ENCODE data around the gene ZNF664. TPM values are rescaled to one million over a fixed set of nuclear protein-coding genes. Genes with fewer than 3 reads are reported as not detected.

The ZNF664 gene
- total RNA-seq, 1 donor from 2014 or later, result 68.1 TPM

DNA sequence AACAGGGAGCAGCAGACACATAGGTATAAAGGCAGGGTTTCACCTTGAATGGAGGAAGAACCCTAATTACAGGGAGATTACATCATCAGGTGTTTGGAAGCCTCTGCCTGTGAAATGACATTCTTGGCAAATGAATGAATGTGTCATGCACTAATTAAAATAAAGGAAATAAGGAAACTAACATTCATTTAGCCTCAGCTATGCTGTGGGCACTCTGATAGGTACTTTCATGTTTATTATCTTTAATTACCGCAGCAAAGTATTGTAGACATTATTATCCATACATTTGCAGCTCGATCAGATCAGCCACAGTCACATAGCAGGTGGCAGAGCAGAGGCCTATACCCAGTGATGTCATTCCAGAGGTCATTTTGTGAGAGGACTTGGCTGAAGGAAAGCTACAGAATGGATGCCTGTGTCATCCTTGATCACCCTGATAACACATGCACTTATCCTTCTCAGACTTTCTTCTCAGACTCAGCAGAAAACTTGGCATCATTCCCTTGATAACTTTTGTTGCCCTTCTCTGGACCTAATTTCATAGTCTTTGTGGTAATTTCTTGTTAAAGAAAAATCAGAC, 18.4 kb downstream of the ZNF664 start:
- no peak overlapping the region for H3K27ac Mint-ChIP-seq
- intact Hi-C loops (cut with micrococcal nuclease), result no loop called here
- no peak overlapping the region for H3K4me3 Mint-ChIP-seq
- DNase-seq (ENCODE audit: low spot score), result no peak
- peaks cover 39% of the 10 kb centered on the region for H3K4me1 Mint-ChIP-seq (ENCODE audit: low read depth)
- peaks cover 32% of the 10 kb centered on the region for H3K36me3 Mint-ChIP-seq (ENCODE audit: low read depth)
- H3K9me3 Mint-ChIP-seq, result no peaks in the 10 kb centered on the region
- H3K27me3 Mint-ChIP-seq (ENCODE audit: insufficient read depth), result no peaks in the 10 kb centered on the region

DNA sequence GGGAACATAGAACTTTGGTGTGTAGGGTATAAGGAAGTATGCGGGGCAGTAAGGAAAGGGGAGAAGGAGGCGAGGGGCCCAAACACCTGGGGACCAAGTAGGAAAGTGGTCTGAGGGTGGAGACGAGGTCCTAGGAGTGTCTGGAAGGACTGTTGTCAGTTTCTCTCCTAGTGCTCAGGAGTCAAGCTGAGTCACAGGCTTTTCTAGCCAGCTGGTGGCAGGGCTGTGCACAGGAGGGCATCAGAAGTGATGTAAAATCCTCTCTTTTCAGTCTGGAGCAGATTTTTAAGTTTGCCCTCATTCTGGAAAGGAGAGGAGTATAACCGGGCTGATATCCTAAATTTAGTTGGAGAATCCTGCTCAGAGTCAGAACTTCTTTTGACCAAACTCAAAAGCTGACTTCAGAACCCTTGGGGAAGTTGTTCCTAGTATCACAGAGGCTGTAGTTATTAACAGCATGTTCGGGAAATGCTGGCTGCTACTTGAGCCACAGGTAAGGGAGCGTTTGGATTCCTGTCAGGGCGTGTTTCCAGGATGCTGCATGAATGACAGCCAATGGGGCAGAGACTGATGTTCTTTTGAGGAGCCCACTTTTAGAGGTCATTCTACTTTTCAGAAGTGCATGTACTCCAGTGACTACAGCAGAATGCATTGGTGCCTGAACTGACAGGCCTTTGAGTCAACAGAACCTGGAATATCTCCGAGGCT, 19.3 kb downstream of the ZNF664 start:
- Mint-ChIP-seq H3K36me3 (ENCODE audit: low read depth) (peaks cover 32% of the 10 kb centered on the region), H3K4me1 (ENCODE audit: low read depth) (peaks cover 43% of the 10 kb centered on the region), H3K27me3 (ENCODE audit: insufficient read depth) (no peaks in the 10 kb centered on the region), H3K4me3 (no peak overlapping the region), H3K27ac (no peak overlapping the region), H3K9me3 (no peaks in the 10 kb centered on the region)
- DNase-seq (ENCODE audit: low spot score), result no peak
- intact Hi-C loops (cut with micrococcal nuclease), result no loop called here

DNA sequence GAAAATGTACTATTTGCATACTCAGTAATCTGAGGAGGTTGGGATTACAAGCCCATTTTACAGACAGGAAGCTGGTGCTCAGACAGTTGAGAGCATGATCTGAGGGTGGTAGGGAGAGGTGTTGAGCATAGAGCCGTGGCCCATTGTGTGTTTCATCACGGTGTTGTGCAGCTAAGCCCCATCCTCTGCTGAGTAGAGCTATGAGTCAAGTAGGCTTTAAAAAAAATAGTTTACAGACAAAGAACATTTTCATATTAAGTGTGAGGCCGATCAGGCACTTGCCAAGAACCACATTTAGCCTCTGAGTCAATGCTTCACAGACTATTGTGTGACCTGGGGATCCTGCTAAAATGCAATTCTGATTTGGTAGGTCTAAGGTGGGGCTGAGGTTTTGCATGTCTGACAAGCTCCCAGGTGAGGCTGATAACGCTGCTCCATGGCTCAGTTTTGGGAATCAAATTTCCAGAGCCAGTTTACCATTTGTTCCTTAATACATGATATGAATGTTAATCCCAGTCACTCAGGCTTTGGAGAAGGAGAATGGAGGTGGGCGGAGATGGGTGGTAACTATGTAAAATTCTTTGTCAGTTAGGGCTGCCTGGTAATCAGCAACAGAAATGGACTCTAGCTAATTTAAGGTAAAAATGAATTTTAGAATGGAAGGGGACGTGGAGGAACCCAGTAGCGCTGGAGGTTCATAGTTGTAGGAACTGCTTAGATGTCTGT, 22.2 kb downstream of the ZNF664 start:
- no peak overlapping the region for H3K27ac Mint-ChIP-seq
- no peaks in the 10 kb centered on the region for H3K27me3 Mint-ChIP-seq (ENCODE audit: insufficient read depth)
- DNase-seq (ENCODE audit: low spot score), result no peak
- H3K9me3 Mint-ChIP-seq, result no peaks in the 10 kb centered on the region
- H3K4me3 Mint-ChIP-seq, result no peak overlapping the region
- H3K36me3 Mint-ChIP-seq (ENCODE audit: low read depth), result peaks cover 17% of the 10 kb centered on the region
- intact Hi-C loops (cut with micrococcal nuclease), result no loop called here
- peaks cover 41% of the 10 kb centered on the region for H3K4me1 Mint-ChIP-seq (ENCODE audit: low read depth)

DNA sequence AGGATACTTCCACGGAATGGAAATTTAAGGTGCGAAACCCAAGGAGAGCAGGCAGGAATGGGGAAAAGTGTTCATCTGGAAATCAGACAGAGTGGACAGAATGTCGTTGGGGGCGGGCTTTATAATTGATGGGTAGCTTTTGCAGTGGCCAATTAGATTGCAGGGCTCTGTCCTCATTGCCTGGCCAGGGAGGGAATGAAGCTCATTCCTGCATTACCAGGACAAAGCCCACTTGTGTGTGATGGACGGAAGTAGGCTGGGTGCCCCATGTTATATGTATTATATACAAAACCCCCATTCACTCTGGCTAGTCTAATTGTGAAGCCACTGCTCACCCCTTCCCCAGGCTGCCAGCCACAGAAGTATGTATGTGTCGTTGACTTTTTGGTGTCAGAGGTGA, 23.6 kb downstream of the ZNF664 start:
- Mint-ChIP-seq H3K27ac (no peak overlapping the region), H3K36me3 (ENCODE audit: low read depth) (peaks cover 12% of the 10 kb centered on the region)

GRCh38 chr12:123997033-123997822, 24.2 kb downstream of the ZNF664 start:
- intact Hi-C loops (cut with micrococcal nuclease), result no loop called here

More for the DNA sequence above, 23.6 kb downstream of the ZNF664 start:
- intact Hi-C loops (cut with micrococcal nuclease), result no loop called here
- H3K4me1 Mint-ChIP-seq (ENCODE audit: low read depth), result peaks cover 32% of the 10 kb centered on the region
- H3K27me3 Mint-ChIP-seq (ENCODE audit: insufficient read depth), result no peaks in the 10 kb centered on the region
- no peaks in the 10 kb centered on the region for H3K9me3 Mint-ChIP-seq
- no peak for DNase-seq (ENCODE audit: low spot score)
- no peak overlapping the region for H3K4me3 Mint-ChIP-seq

DNA sequence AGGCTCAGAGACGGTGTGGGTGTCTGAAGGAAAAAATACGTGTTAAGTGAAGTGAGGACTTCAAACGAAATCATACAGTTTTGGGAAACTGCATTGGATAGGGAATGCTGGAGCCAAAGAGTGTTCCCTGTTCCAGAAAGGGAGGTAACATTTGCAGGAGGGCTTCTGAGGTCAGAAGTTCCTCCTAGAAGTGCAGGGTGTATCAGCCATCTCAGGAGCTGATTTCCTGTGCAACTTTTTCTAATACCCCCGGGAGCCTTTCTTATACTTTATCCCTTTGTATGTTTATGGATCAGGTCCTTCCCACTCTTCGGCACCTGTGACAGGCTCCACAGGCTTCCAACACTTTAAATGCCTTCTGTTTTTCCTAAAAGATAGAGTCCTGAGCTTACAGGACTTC, 24.9 kb downstream of the ZNF664 start:
- peaks cover 32% of the 10 kb centered on the region for H3K4me1 Mint-ChIP-seq (ENCODE audit: low read depth)
- H3K4me3 Mint-ChIP-seq, result no peak overlapping the region
- no peaks in the 10 kb centered on the region for H3K27me3 Mint-ChIP-seq (ENCODE audit: insufficient read depth)
- no peaks in the 10 kb centered on the region for H3K9me3 Mint-ChIP-seq
- no peak overlapping the region for H3K27ac Mint-ChIP-seq
- intact Hi-C loops (cut with micrococcal nuclease), result no loop called here
- peaks cover 11% of the 10 kb centered on the region for H3K36me3 Mint-ChIP-seq (ENCODE audit: low read depth)
- no peak for DNase-seq (ENCODE audit: low spot score)

More at GRCh38 chr12:123997033-123997822, 24.2 kb downstream of the ZNF664 start:
- Mint-ChIP-seq H3K9me3 (no peaks in the 10 kb centered on the region), H3K4me1 (ENCODE audit: low read depth) (peaks cover 32% of the 10 kb centered on the region), H3K27me3 (ENCODE audit: insufficient read depth) (no peaks in the 10 kb centered on the region), H3K4me3 (no peak overlapping the region), H3K36me3 (ENCODE audit: low read depth) (peaks cover 12% of the 10 kb centered on the region), H3K27ac (no peak overlapping the region)
- DNase-seq (ENCODE audit: low spot score), result no peak

DNA sequence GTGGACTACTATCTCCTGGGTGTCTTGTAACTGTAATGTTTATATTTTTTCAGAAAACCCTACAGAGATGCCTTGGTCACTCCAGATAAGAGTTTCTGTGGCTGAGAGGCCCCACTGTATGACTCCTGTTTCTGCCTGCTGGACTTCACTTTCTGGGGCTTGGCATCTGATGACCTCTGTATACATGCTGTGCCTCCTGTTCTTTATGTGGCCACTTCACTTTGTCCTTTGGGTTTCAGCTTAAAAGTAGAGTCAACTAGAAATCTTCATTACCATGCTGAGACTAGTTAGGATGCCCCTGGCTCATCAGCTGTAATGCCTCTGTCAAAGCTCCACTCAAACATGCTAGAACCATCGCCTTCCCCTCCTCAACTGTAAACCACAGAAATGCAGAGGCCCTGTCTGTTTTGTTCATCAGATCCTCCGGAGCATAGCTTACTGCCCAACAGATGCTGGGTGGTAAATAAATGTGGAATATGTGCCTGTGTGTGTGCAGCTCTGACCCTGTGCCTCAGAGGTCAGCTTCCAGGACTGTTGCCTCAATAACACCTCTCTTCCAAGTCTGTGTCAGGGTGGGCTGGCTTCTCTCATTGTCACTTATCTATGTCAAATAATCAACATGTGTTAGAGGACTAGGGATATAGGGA, 25.5 kb downstream of the ZNF664 start:
- Mint-ChIP-seq H3K36me3 (ENCODE audit: low read depth) (peaks cover 10% of the 10 kb centered on the region), H3K4me3 (no peak overlapping the region), H3K9me3 (no peaks in the 10 kb centered on the region), H3K27ac (no peak overlapping the region), H3K27me3 (ENCODE audit: insufficient read depth) (no peaks in the 10 kb centered on the region), H3K4me1 (ENCODE audit: low read depth) (peaks cover 32% of the 10 kb centered on the region)
- DNase-seq (ENCODE audit: low spot score), result no peak
- intact Hi-C loops (cut with micrococcal nuclease), result no loop called here

GRCh38 chr12:123998991-123999359, 26.0 kb downstream of the ZNF664 start:
- H3K36me3 Mint-ChIP-seq (ENCODE audit: low read depth), result peaks cover 6% of the 10 kb centered on the region
- H3K4me3 Mint-ChIP-seq, result no peak overlapping the region
- no peaks in the 10 kb centered on the region for H3K27me3 Mint-ChIP-seq (ENCODE audit: insufficient read depth)
- intact Hi-C loops (cut with micrococcal nuclease), result no loop called here
- no peaks in the 10 kb centered on the region for H3K9me3 Mint-ChIP-seq
- no peak overlapping the region for H3K27ac Mint-ChIP-seq
- no peak for DNase-seq (ENCODE audit: low spot score)
- peaks cover 32% of the 10 kb centered on the region for H3K4me1 Mint-ChIP-seq (ENCODE audit: low read depth)

GRCh38 chr12:124000111-124000510, 27.1 kb downstream of the ZNF664 start:
- no peak overlapping the region for H3K4me3 Mint-ChIP-seq
- peaks cover 6% of the 10 kb centered on the region for H3K36me3 Mint-ChIP-seq (ENCODE audit: low read depth)
- no peak for DNase-seq (ENCODE audit: low spot score)
- H3K27me3 Mint-ChIP-seq (ENCODE audit: insufficient read depth), result no peaks in the 10 kb centered on the region
- H3K27ac Mint-ChIP-seq, result no peak overlapping the region
- no peaks in the 10 kb centered on the region for H3K9me3 Mint-ChIP-seq
- intact Hi-C loops (cut with micrococcal nuclease), result no loop called here
- peaks cover 25% of the 10 kb centered on the region for H3K4me1 Mint-ChIP-seq (ENCODE audit: low read depth)

DNA sequence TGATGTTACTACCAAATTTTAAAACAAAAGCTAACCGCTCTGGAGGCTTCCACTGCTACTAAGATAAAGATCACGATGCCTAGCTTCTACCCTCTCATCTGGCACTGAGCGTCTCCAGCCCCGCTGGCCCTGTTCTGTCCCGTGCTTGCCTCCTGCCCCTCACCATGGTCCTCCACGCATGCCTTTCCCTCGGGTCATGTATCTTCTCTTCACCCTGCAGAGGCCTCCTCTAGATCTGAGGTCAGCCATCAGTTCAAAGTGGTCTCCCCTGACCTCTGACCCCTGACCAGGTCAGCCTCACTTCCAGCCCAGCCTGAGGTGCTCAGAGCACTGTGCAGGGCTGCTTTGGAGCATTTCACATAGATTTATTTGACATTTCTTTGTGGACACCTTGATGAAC, 28.3 kb downstream of the ZNF664 start:
- intact Hi-C loops (cut with micrococcal nuclease), result no loop called here
- Mint-ChIP-seq H3K4me1 (ENCODE audit: low read depth) (peaks cover 21% of the 10 kb centered on the region), H3K27ac (no peak overlapping the region), H3K4me3 (no peak overlapping the region), H3K9me3 (no peaks in the 10 kb centered on the region), H3K27me3 (ENCODE audit: insufficient read depth) (no peaks in the 10 kb centered on the region), H3K36me3 (ENCODE audit: low read depth) (peaks cover 8% of the 10 kb centered on the region)
- DNase-seq (ENCODE audit: low spot score), result no peak

- Mint-ChIP-seq H3K9me3 (no peaks in the 10 kb centered on the region), H3K36me3 (ENCODE audit: low read depth) (peaks cover 13% of the 10 kb centered on the region), H3K27ac (no peak overlapping the region), H3K4me3 (no peak overlapping the region), H3K4me1 (ENCODE audit: low read depth) (peaks cover 24% of the 10 kb centered on the region), H3K27me3 (ENCODE audit: insufficient read depth) (no peaks in the 10 kb centered on the region)
- no peak for DNase-seq (ENCODE audit: low spot score)
- intact Hi-C loops (cut with micrococcal nuclease), result no loop called here
Measured at GRCh38 chr12:124002021-124002644, 29.1 kb downstream of the ZNF664 start.

GRCh38 chr12:124002654-124003053, 29.6 kb downstream of the ZNF664 start:
- Mint-ChIP-seq H3K4me3 (no peak overlapping the region), H3K27me3 (ENCODE audit: insufficient read depth) (no peaks in the 10 kb centered on the region), H3K9me3 (no peaks in the 10 kb centered on the region), H3K27ac (no peak overlapping the region), H3K36me3 (ENCODE audit: low read depth) (peaks cover 14% of the 10 kb centered on the region), H3K4me1 (ENCODE audit: low read depth) (peaks cover 29% of the 10 kb centered on the region)
- no peak for DNase-seq (ENCODE audit: low spot score)
- intact Hi-C loops (cut with micrococcal nuclease), result no loop called here
